HCEC 1CT (cell line): ENCODE measurements around the gene DDX6.
"Not testable (repeated sequence)": the region's sequence is repeated elsewhere in the genome, so short reads cannot be mapped to it uniquely, and the experiment has no call there.

ENCODE experiments used
- DNase-seq: peaks from one replicate; pipeline ENCODE4 v3.0.0-alpha.2; 2017

The DDX6 gene

GRCh38 chr11:118791111-118791960 is at the start of gene DDX6:
TSS of gene DDX6 (minus strand) at chr11:118791164. CDS start at chr11:118786251, 4,913 bp downstream.
- DNase-seq = peak; percentile 85

DNA sequence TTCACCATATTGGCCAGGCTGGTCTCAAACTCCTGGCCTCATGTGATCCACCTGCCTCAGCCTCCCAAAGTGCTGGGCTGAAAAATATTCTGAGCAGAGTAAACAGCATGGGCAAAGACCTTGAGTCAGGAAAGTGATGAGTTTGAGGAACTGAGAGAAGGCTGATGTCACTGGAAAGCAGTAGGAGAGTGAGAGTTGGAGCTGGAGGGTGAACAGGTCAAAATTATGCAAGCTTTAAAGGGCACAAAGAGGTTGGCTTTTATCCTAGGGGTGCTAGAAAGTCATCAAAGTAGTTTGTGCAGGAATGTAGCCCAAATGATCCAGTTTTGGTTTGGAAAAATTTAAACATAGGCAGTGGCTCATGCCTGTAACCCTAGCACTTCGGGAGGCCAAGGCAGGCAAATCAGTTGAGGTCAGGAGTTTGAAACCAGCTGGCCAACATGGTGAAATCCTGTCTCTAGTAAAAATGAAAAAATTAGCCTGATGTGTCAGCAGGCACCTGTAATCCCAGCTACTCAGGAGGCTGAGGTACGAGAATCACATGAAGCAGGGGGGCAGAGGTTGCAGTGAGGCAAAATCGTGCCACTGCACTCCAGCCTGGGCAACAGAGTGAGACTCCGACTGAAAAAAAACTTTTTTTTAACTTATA is 48.1 kb upstream of the DDX6 start:
- peak; percentile 16 for DNase-seq

DNA sequence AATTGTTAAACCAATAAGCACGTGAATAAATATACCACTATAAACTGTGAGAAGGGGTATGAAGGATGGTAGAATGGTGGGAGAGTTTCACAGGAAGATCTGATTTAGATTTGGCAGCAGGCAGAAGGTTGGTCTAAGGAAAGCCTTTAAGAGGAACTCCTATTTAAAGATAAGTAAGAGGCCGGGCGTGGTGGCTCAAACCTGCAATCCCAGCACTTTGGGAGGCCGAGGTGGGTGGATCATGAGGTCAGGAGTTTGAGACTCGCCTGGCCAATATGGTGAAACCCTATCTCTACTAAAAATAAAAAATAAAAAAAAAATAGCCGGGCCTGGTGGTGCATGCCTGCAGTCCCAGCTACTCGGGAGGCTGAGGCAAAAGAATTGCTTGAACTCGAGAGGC is 46.9 kb upstream of the DDX6 start:
- no peak for DNase-seq

DNA sequence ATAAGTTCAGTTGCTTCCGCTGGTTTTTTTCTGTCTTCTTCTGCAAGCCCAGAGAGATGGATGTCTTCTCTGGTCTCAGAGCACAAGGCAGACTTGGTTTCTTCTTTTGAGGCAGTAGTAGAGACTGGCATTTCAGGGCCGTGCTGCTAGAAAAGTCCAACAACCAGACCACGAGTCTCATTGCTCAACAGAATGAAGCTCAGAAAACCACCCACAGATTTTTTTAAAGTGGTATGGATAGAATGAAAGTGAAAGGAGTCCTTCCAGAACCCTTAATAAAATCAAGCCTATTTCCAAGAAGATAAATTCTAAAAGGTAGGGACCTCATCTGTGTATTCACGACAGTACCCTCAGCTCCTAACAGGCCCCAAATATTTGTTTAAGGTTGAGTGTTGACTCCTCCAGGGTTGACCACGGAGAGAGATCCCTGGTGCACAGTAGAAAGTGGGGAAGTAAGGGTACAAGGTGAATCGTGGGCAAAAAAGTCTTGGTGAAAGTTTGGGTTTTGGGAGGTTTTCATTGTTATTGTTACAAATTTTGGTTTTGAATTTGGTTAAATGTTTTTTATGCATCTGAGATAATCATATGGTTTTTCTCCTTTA is 43.6 kb upstream of the DDX6 start:
- DNase-seq = no peak

GRCh38 chr11:118827118-118827517 is 36.2 kb upstream of the DDX6 start:
- DNase-seq = no peak

DNA sequence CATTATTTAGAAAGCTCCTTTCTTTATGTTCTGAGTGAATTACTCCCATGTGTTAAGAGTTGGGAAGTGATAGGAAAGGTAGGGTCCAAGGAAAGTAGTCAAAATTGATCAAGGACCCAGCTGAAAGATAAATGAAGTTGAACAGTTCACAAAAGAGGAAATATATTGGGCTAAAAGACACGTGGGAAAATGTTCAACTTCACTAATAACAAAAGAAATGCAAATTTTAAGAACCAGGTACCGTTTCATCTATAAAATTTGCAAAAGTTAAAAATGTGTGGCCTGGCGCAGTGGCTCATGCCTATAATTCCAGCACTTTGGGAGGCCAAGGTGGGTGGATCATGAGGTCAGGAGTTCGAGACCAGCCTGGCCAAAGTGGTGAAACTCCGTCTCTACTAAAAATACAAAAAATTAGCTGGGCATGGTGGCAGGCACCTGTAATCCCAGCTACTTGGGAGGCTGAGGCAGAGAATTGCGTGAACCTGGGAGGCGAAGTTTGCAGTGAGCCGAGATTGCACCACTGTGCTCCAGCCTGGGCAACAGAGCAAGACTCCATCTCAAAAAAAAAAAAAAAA is 32.1 kb upstream of the DDX6 start:
- DNase-seq = not testable (repeated sequence)

DNA sequence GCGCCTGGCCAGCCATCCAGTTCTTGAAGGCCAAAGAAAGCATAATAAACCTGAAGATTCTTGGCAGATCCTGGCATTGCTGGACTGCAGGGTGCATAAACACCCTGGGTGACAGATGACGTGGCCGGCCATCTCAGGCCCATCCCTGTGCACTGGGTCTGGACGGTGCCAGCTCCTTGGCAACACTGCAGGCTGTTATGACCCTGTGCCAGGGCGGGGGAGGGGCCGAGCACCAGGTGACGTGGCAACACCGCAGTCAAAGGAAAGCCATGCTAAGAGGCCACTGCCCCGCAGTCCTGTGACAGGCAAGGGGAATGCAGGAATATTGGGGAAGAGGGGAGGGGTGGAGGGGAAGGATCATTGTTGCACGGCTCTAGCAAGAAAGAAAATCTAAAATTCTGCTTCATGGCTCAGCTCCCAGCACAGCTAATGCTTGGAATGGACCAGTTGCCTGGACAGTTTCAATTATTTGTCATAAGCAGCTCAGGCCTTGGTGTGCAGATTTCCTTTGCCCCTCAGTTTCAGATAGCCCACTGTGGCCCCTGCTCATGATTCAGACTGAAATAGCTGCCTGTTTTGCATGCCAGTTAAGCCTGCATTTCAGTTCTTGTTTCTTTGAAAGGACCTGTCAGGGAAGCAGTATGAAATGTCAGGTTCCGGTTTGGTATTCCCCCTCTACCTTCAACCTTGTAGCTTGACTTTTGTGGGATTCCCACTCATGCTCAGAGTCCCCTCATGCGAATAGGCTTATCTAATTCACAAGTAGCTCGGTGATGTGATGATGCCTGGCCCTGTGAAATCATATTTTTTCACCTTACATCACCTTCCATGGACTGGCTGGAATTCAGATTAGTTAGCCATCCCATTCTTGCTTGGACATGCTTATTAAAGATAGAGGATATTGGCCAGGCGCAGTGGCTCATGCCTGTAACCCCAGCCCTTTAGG is 29.7 kb upstream of the DDX6 start:
- no peak for DNase-seq

DNA sequence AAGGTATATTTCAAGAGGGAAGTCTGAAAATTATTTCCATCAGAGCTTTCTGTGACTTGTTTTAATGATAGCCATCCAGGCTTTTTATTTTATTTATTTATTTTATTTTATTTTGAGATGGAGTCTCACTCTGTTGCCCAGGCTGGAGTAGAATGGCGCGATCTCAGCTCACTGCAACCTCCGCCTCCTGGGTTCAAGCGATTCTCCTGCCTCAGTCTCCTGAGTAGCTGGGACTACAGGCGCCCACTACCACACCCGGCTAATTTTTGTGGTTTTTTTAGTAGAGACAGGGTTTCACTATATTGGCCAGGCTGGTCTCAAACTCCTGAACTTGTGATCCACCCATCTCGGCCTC is 29.0 kb upstream of the DDX6 start:
- not testable (repeated sequence) for DNase-seq

DNA sequence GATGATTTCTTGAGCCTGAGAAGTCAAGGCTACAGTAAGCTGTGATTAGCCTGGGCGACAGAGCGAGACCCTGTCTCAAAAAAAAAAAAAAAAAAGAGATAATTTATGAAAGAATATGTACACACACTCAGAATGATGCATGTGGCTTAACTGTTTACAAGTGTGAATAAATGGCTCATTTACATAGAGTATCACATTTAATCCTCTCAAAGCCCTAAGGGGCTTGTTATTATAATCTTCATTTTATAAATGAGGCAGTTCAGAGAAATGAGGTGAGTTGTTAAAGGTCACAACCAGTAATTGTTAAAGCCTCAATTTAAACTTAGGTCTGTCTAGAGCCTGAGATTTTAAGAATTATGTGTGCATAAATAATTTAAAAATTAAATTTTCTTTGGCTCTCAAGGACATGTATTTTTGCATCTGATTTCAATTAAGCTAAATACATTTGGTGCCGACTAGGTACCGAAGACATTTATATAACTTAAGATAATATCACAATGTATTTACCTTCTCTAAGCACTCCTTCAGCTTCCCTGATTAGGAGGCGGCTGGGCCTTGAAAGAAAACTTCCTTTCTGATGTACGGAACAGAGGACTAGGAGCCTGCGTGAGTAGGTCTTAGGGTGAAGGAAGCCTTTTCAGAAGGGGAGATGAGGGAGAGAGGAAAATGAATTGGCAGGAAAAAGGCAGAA is 28.5 kb upstream of the DDX6 start:
- no peak for DNase-seq

DNA sequence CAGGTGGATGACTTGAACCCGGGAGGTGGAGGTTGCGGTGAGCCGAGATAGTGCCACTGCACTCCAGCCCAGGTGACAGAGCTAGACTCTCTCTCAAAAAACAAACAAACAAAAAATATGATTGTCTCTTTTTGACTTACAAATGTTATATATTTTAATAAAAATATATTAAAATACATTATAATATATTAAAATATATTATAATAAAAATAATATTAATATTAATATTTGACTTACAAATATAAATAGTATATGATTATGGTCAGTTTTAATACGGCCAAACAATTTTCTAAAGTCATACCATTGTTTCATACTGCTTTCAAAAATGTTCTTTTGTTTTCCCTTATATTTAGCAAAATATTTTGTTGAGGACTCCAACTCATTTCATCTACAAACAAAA is 27.2 kb upstream of the DDX6 start:
- DNase-seq = no peak

GRCh38 chr11:118813551-118813950 is 22.6 kb upstream of the DDX6 start:
- DNase-seq = no peak

DNA sequence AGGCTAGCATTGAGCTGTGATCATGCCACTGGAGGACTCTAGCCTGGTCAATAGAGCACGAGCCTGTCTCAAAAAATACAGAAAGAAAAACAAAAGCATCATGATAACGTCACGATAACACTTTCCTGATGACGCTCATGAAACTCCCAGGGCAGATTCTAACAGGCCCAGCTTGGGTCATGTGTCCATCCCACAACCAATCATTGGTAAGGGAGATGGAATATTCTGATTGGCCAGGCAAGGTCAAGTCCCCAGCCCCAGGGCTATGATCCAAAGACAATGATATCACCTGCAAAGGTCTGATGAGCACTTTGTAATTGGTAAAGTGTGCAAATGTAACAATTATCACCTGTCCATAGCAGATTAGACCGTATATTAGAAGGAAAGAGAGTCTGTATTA is 21.5 kb upstream of the DDX6 start:
- no peak for DNase-seq

DNA sequence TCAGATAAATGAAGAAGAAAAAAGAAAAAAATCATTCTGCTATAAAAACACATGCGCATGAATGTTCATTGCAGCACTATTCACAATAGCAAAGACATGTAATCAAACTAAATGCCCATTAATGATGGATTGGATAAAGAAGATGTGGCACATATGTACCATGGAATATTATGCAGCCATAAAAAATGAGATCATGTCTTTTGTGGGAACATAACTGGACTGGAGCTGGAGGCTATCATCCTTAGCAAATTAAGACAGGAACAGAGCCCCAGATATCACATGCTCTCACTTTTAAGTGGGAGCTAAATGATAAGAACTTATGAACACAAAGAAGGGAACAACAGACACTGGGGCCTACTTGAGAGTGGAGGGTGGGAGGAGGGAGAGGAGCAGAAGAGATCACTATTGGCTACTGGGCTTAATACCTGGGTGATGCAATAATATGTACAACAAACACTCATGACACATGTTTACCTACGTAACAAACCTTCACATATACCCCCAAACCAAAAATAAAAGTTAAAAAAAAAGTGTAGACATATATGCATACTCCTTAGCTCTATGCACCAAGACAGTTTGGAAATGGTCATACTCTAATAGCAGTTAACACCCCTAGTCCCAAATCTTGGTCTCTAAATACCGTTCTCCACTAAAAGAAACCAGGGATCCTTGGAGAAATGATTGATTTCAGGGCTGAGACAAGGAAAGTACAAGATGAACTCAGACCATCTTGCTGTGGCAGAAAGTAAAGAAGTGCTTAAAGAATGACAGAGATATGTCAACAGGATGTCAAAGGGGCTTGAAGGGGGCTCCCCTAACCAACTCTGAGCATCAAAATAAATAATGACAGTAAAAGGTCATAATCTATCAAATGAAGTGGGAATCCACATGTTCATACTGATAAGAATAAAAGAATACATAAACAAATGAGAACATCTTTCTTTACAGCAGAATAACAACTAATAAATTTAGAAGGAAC is 17.1 kb upstream of the DDX6 start:
- no peak for DNase-seq

DNA sequence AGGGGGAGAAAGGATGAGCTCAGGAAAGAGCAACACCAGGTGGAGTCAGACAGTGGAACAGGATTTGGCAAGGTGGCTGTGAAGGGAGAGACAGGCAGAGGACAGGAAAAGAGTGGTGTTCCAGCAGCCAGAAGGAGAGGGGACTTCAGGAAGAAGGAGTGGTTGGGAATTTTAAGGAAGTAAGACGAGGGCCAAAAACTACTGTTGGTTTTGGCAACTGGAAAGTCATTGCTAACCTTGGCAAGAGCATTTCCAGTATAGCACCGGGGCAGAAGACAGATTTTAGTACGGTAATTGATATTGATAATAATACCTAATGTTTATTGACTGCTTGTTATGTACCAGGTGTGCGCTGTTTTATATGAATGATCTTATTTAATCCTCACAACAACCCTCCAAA is 15.4 kb upstream of the DDX6 start:
- DNase-seq = no peak

- no peak for DNase-seq
Measured at GRCh38 chr11:118804094-118804493, 13.1 kb upstream of the DDX6 start.

- DNase-seq = no peak
Measured at GRCh38 chr11:118799372-118799771, 8.4 kb upstream of the DDX6 start.

DNA sequence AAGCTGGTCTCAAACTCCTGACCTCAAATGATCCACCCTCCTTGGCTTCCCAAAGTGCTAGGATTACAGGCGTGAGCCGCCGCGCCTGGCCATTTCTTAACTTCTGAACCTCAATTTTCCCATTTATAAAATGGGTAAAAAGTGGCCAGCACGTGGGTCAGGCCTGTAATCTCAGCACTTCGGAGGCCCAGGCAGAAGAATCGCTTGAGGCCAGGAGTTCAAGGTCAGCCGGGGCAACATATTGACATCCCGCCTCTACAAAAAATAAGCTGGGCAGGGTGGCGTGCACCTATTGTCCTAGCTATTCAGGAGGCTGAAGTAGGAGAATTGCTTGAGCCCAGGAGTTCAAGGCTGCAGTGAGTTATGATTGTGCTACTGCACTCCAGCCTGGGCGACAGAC is 6.5 kb upstream of the DDX6 start:
- DNase-seq = no peak

DNA sequence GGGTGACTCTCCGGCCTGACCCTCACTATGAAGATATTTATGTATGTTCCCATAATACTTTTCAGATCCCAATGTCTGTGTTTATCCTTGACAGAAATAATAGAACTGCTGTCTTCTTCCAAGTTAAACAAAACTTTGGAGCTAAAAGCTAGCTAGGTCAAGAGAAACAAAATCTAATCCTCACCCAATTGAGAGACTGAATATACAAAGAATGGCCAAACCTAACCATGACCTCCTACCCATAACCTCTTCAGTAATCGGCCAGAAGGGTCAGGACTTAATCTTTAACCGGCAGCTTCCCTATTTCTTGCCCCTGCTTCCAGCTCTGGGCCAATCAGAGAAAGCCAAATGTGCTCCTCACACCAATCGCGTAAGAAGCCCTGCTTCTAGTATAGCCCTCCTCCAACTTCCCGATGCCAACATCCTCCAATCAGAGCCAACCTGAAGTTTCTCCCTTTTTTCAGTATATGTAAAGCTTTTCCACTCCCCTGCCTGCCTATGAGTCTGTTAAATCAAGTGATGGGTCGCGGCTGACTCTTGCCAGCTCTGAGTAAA is 1.7 kb upstream of the DDX6 start:
- DNase-seq = peak; percentile 68

- DNase-seq = no peak
Measured at GRCh38 chr11:118791961-118792569, 1.1 kb upstream of the DDX6 start.
